Right atrium auricular region (tissue), 2 donors: ENCODE results near the gene C10orf67. TPM values are rescaled to one million over a fixed set of nuclear protein-coding genes. Genes with fewer than 3 reads are reported as not detected.
"Not testable (repeated sequence)": the region's sequence is repeated elsewhere in the genome, so short reads cannot be mapped to it uniquely, and the experiment has no call there.

Experiments used
- DNase-seq: peaks from one replicate; pipeline ENCODE4 v3.0.0-alpha.2; 2019; ENCODE audit warnings: low spot score
- H3K27ac ChIP-seq, 2 donors: fragments of 200-600 bp; sonication (generic); 1 replicate in 1 of 2; 2 replicates in 1 of 2; pipeline ENCODE4 v1.5.1; 2016 to 2019
- H3K27me3 ChIP-seq, 2 donors: fragments of 200-600 bp; sonication (generic); one replicate each; pipeline versions ENCODE4 v1.5.1 to v1.6.0; 2017 to 2019
- H3K36me3 ChIP-seq: fragments of 200-600 bp; sonication (generic); one replicate; pipeline ENCODE4 v1.5.1; 2016
- H3K4me1 ChIP-seq, 2 donors: fragments of 200-600 bp; sonication (generic); one replicate each; pipeline versions ENCODE4 v1.5.1 to v1.6.0; 2017 to 2019
- H3K4me3 ChIP-seq, 2 donors: fragments of 200-600 bp; sonication (generic); 1 replicate in 1 of 2; 2 replicates in 1 of 2; pipeline ENCODE4 v1.5.1; 2017 to 2019; ENCODE audit warnings: mild to moderate bottlenecking in 1 of 2, moderate library complexity in 1 of 2
- H3K9me3 ChIP-seq, 2 donors: fragments of 200-600 bp; sonication (generic); one replicate each; pipeline ENCODE4 v1.5.1; 2019
- CTCF ChIP-seq, 2 donors: fragments of 200-600 bp; sonication (generic); IDR thresholded peaks; one replicate each; pipeline ENCODE4 v1.5.1; 2019; ENCODE audit warnings: antibody characterized with exemption in 2 of 2
- total RNA-seq, 2 donors: library from RNA; depleted of rRNA; stranded (reverse); fragments of >200 nt; gene quantifications; one replicate each; pipeline ENCODE4 v1.1.0, GENCODE V29; 2016

The C10orf67 gene
- total RNA-seq, 2 donors from 2014 or later: 0.16 to 0.44 TPM

GRCh38 chr10:23358357-23358756 is 13.8 kb upstream of the C10orf67 start:
- Histone ChIP-seq H3K9me3 (no peaks in the 10 kb centered on the region), H3K27me3 (no peaks in the 10 kb centered on the region), H3K27ac (no peak overlapping the region), H3K36me3 (no peaks in the 10 kb centered on the region), H3K4me1 (no peaks in the 10 kb centered on the region), H3K4me3 (no peak overlapping the region)
- TF ChIP-seq CTCF (IDR thresholded peaks at IDR 0.05): no peak
- no peak for DNase-seq

GRCh38 chr10:23354630-23355279 is 10.2 kb upstream of the C10orf67 start:
- Histone ChIP-seq H3K27me3 (no peaks in the 10 kb centered on the region), H3K27ac (no peak overlapping the region), H3K4me3 (no peak overlapping the region), H3K9me3 (no peaks in the 10 kb centered on the region), H3K4me1 (no peaks in the 10 kb centered on the region), H3K36me3 (no peaks in the 10 kb centered on the region)
- no peak for TF ChIP-seq CTCF (IDR thresholded peaks at IDR 0.05)
- no peak for DNase-seq

GRCh38 chr10:23351926-23352519 is 7.4 kb upstream of the C10orf67 start:
- Histone ChIP-seq H3K27me3 (no peaks in the 10 kb centered on the region), H3K4me1 (peaks cover 0 to 11% of the 10 kb centered on the region in 2 donors), H3K27ac (no peak overlapping the region), H3K36me3 (no peaks in the 10 kb centered on the region), H3K4me3 (no peak overlapping the region), H3K9me3 (no peaks in the 10 kb centered on the region)
- TF ChIP-seq CTCF (IDR thresholded peaks at IDR 0.05): no peak
- no peak for DNase-seq

- not testable (repeated sequence) for H3K36me3 ChIP-seq, DNase-seq, H3K4me3 ChIP-seq, H3K27ac ChIP-seq, H3K9me3 ChIP-seq, H3K27me3 ChIP-seq
- H3K4me1 ChIP-seq: peaks cover 0 to 21% of the 10 kb centered on the region in 2 donors
These were observed 6.1 kb upstream of the C10orf67 start for GRCh38 chr10:23350706-23351105.

GRCh38 chr10:23345861-23346260 is 1.3 kb upstream of the C10orf67 start:
- Histone ChIP-seq H3K27me3 (no peaks in the 10 kb centered on the region), H3K4me1 (peaks cover 0 to 36% of the 10 kb centered on the region in 2 donors), H3K9me3 (no peaks in the 10 kb centered on the region), H3K4me3 (no peak overlapping the region), H3K27ac (peak overlapping the region; percentile 83 to 89), H3K36me3 (no peaks in the 10 kb centered on the region)
- TF ChIP-seq CTCF (IDR thresholded peaks at IDR 0.05): no peak
- no peak for DNase-seq

GRCh38 chr10:23343591-23344240 is 881 bp downstream of the C10orf67 start:
- Histone ChIP-seq H3K36me3 (no peaks in the 10 kb centered on the region), H3K4me1 (peaks cover 0 to 36% of the 10 kb centered on the region in 2 donors), H3K27me3 (no peaks in the 10 kb centered on the region), H3K9me3 (no peaks in the 10 kb centered on the region), H3K4me3 (peak overlapping the region; percentile 42 to 58), H3K27ac (peak overlapping the region; percentile 83 to 89)
- TF ChIP-seq CTCF (IDR thresholded peaks at IDR 0.05): no peak
- no peak for DNase-seq
